Motor neuron (in vitro differentiated cells): ENCODE data around the gene NKX1-1. TPM values are rescaled to one million over a fixed set of nuclear protein-coding genes. Genes with fewer than 3 reads are reported as not detected.
"Not testable (repeated sequence)": the region's sequence is repeated elsewhere in the genome, so short reads cannot be mapped to it uniquely, and the experiment has no call there.

ENCODE experiments used
- ATAC-seq, 8 experiments: fragments of 200-7000 bp; cut with Tn5 transposase; replicated peaks in 6 of 8; 2 replicates each; pipeline ENCODE4 v1.8.0; 2021; ENCODE audit warnings: mild to moderate bottlenecking in 8 of 8, moderate library complexity in 8 of 8
- H3K27ac ChIP-seq, 2 donors: fragments of 250-450 bp; sonication (Bioruptor Pico); 2 replicates each; pipeline ENCODE4 v1.9.0; 2021; ENCODE audit warnings: antibody characterized with exemption in 2 of 2, mild to moderate bottlenecking in 2 of 2, moderate library complexity in 1 of 2
- H3K4me1 ChIP-seq, 2 donors: fragments of 250-450 bp; sonication (Bioruptor Pico); replicated peaks in 1 of 2; 2 replicates each; pipeline ENCODE4 v1.6.1; 2021; ENCODE audit warnings: antibody characterized with exemption in 2 of 2, mild to moderate bottlenecking in 2 of 2, moderate library complexity in 1 of 2
- H3K4me3 ChIP-seq, 5 donors: fragments of 250-450 bp; sonication (Bioruptor Pico); 2 replicates each; pipeline ENCODE4 v1.9.0; 2021; ENCODE audit warnings: antibody characterized with exemption in 5 of 5, mild to moderate bottlenecking in 5 of 5, moderate library complexity in 4 of 5
- WGBS, 10 experiments: fragments of 450-650 bp; shearing (Covaris generic); methylation state at CpG; one replicate each; pipeline ENCODE4 v1.0.0; 2022; 5-methylcytosine and 5-hydroxymethylcytosine counted together
- in situ Hi-C, 9 experiments: fragments of 400-800 bp; cut with MboI; loops; one replicate each; pipeline ENCODE4 v1.15.0; 2021; ENCODE audit warnings: low sequenced_read_pairs in 9 of 9, low pct_unique_long_range_greater_than_20kb in 2 of 9; ENCODE audit not compliant: unreplicated experiment in 9 of 9
- total RNA-seq, 8 experiments: library from RNA; unstranded; fragments of 300-600 nt; gene quantifications; 2 replicates each; pipeline versions ENCODE4 v1.2.3 to v1.2.4, GENCODE V29; 2022

Gene NKX1-1
- total RNA-seq, 8 experiments from 2014 or later, result 0.11 to 0.47 TPM; not detected in 6

- no peak overlapping the region for H3K4me3 ChIP-seq
- in situ Hi-C loops, result no loop called here
- no peak for ATAC-seq
- no peak overlapping the region for H3K27ac ChIP-seq
- WGBS, 10 experiments, result 40 to 86% (median 77%) methylated on average over 1 to 8 of the region's 22 CpGs; no CpG with 5 or more reads in 6 of the 10 experiments
- no peaks in the 10 kb centered on the region for H3K4me1 ChIP-seq
Measured at GRCh38 chr4:1398681-1399507, 7.3 kb downstream of the NKX1-1 start.

DNA sequence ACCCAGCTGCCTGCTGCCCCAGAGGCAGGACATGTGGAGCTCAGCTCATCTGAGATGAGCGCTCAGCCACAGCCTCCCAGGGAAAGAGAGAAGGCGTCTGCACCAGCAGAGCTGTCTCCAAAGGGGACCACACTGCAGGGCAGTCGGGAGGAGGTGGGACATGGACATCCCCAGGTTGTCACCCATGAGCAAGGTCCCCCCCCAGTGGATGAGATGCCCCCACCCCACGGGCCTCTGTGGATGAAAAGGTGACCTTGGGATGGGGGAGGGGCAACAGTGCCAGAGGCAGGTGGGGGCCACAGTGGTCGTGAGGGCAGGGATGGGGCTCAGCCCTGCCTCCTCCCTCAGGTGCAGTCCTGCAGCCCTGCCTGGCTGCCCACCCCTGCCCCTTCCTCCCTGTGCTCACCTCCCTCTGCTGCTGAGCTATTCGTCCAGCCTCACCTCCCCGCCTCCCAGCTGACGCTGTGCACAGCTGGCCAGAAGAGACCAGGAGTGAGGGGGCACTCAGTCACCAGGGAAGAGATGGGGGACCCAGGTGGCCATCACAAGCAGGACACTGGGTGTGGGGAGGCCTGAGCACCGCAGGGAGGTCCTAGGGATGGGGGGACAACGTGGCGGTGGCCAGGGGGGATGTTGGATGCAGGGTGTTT is 9.3 kb downstream of the NKX1-1 start:
- Histone ChIP-seq H3K4me3 (no peak overlapping the region), H3K27ac (no peak overlapping the region), H3K4me1 (no peaks in the 10 kb centered on the region)
- no peak for ATAC-seq
- in situ Hi-C loops, result no loop called here
- WGBS, 10 experiments, result 90% methylated on average over 2 of the region's 11 CpGs; no CpG with 5 or more reads in 9 of the 10 experiments

DNA sequence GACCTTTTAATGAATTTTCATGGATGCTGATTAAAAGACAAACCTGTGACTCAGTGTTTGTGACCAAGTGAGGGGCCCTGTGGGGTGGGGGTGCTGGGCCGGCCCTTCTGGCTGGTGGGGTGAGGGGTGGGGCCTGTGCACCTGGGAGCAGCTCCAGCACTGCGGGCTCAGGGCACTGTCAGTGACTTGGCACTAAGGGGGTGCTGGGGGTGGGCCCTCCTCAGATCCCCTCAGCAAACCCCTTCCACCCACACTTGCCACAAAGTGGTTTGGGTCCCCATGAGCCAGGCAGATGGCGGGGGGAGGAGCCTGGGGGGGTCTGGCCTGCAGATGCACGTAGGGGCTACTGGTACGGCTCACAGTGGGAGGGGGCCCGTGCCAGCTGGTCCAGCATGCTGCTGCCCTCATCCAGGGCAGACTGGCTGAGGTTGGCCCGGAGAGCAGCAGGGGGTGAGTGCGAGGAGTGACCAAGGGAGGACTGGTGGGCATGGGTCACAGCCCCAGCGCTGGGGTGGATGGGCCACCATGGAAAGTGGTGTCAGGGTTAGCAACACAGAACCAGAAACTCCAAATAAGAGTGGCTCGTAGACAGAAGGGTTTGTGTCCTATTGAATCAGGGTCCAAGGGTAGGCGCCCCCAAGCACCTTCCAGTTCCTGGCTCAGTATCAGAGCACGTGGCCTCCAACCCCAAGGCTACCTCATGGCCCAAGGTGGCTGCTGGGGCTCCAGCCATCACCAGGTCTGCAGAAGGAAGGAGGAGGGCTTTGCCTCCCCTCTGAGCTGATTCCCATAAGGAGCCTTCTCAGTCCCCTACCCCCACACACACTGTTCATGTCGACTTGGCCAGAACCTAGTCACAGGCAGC is 10.1 kb downstream of the NKX1-1 start:
- WGBS, 10 experiments, result 40 to 100% (median 71%) methylated on average over 1 to 3 of the region's 13 CpGs; no CpG with 5 or more reads in 6 of the 10 experiments
- Histone ChIP-seq H3K4me1 (no peaks in the 10 kb centered on the region), H3K4me3 (no peak overlapping the region), H3K27ac (no peak overlapping the region)
- ATAC-seq, result no peak
- in situ Hi-C loops, result no loop called here

GRCh38 chr4:1395389-1395820 is 10.8 kb downstream of the NKX1-1 start:
- H3K27ac ChIP-seq, H3K4me1 ChIP-seq, in situ Hi-C loops, ATAC-seq, H3K4me3 ChIP-seq: not testable (repeated sequence)
- 80 to 100% (median 90%) methylated on average over 1 to 8 of the region's 26 CpGs; no CpG with 5 or more reads in 3 of the 10 experiments for WGBS, 10 experiments

- H3K4me1 ChIP-seq, H3K27ac ChIP-seq, H3K4me3 ChIP-seq, ATAC-seq, in situ Hi-C loops: not testable (repeated sequence)
- WGBS, 10 experiments, result 77 to 100% (median 97%) methylated on average over 1 to 6 of the region's 63 CpGs; no CpG with 5 or more reads in 6 of the 10 experiments
Measured at GRCh38 chr4:1394554-1395388, 11.5 kb downstream of the NKX1-1 start.

GRCh38 chr4:1393866-1394265 is 12.4 kb downstream of the NKX1-1 start:
- H3K27ac ChIP-seq, result no peak overlapping the region
- 81 to 100% (median 91%) methylated on average over 3 to 9 of the region's 10 CpGs; no CpG with 5 or more reads in 4 of the 10 experiments for WGBS, 10 experiments
- in situ Hi-C loops, result no loop called here
- H3K4me3 ChIP-seq, result no peak overlapping the region
- ATAC-seq, result peak in 1 of 8 experiments; percentile 27
- no peaks in the 10 kb centered on the region for H3K4me1 ChIP-seq

DNA sequence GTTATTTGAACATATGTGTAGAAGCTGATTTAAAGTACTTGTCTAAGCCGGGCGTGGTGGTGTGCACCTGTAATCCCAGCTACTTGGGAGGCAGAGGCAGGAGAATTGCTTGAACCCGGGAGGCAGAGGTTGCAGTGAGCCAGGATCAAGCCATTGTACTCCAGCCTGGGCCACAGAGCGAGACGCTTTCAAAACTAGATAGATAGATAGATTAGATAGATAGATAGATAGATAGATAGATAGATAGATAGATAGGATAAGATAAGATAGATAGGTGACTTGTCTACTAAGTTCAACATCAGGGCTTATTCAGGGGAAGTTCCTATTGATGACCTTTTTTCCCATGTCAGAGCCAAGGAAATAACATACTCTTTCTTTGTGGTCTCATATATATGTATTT is 12.9 kb downstream of the NKX1-1 start:
- H3K27ac ChIP-seq, H3K4me1 ChIP-seq, in situ Hi-C loops, H3K4me3 ChIP-seq, ATAC-seq: not testable (repeated sequence)
- 60 to 100% (median 85%) methylated on average over 2 to 5 of the region's 5 CpGs; no CpG with 5 or more reads in 1 of the 10 experiments for WGBS, 10 experiments

DNA sequence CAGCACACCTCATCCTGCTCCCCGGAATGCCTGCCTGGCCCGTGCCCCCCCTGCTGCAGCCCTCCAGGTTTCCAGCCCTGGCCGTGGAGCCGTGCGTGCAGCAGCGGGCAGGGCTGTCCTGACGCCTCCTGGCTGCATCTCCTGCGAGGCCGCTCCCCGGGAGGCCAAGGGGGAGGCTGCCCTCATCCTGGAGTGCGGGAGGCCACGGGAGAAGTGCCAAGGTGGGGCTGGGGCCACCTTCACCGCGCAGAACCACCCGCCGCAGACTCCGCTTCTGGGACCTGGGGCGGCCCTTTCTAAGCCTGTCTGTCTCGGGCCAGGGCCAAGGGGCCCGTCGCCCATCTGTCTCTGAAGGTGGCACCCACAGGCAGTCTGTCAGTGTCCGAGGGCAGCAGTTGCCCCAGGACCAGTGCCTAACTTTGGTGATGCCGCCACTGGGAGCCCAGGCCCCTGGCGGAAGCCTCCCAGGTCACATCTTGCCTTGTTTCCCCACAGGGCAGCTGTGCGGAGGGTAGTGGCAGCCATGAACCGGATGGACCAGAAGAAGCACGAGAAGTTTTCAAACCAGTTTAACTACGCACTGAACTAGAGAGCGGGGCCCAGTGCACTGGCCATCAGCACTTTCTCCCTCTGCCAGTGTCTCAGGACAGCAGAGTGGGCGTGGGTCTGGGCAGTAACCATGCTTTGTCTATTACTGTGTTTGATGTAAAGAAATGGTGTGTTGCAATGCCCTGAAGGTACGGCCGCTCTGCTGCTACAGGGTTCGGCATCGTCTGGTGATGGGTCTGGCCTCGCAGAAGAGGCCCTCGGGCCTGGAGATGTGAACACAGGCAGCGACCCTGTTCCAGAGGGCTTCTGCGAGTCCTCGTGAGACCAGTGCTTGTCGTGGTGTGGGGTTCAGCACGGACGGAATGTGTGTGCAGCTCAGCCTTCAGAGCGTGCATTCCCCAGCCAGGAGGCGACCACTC is 20.6 kb downstream of the NKX1-1 start:
- peak in 3 of 8 experiments; percentile 6 to 20 (median 12) for ATAC-seq
- Histone ChIP-seq H3K27ac (no peak overlapping the region), H3K4me1 (peaks cover 12 to 22% of the 10 kb centered on the region in 2 donors), H3K4me3 (no peak overlapping the region)
- in situ Hi-C loops, result no loop called here
- WGBS, 10 experiments, result 76 to 100% (median 90%) methylated on average over 1 to 18 of the region's 44 CpGs; no CpG with 5 or more reads in 1 of the 10 experiments

DNA sequence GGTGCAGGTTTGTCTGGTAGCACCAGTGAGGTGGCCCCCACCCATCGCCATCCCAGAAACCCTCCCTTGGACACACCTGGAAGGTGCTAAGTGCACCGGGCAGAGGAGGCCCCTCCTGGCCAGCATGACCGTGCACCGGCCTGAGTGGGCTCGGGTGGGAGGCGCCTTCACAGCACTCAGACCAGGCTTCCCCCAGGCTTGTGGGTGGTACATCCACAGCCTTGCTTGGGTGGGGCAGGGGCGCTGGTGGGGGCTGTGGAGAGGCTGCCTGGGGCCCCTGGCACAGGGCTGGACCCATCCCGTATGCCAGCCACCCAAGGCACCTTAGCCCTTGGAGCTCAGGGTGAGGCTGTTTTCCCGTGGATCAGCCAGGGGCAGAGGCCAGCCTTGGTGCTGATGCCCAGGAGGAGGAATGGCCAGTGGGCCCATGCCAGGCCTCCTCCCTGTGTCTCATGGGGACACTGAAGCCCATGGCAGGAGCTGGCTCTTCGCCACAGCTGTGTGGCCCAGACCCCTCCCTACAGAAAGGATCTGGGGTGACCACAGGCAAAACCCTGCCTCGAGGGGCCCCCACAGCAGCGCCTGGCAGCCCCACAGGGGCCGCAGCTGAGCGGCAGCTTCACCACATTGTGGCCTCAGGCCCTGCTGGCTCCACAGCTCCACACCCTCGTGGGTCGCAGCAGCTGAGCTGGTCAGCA is 21.4 kb downstream of the NKX1-1 start:
- WGBS, 10 experiments, result 90 to 100% methylated on average over 2 of the region's 16 CpGs; no CpG with 5 or more reads in 8 of the 10 experiments
- no peak overlapping the region for H3K27ac ChIP-seq
- in situ Hi-C loops, result no loop called here

GRCh38 chr4:1383728-1384591 is 22.3 kb downstream of the NKX1-1 start:
- in situ Hi-C loops, result no loop called here
- no peak for ATAC-seq
- 67 to 100% (median 95%) methylated on average over 1 to 14 of the region's 34 CpGs; no CpG with 5 or more reads in 5 of the 10 experiments for WGBS, 10 experiments
- no peak overlapping the region for H3K27ac ChIP-seq
- H3K4me3 ChIP-seq, result no peak overlapping the region
- peaks cover 12 to 22% of the 10 kb centered on the region in 2 donors for H3K4me1 ChIP-seq

More for the DNA sequence above, 21.4 kb downstream of the NKX1-1 start:
- H3K4me1 ChIP-seq, result peaks cover 12 to 22% of the 10 kb centered on the region in 2 donors
- no peak for ATAC-seq
- no peak overlapping the region for H3K4me3 ChIP-seq
